PFSK-1 (cell line): ENCODE data around the gene INSL4.

Experiments
- FOXP2 ChIP-seq: optimal IDR thresholded peaks from 2 replicates; pipeline ENCODE3; 2011; ENCODE audit warnings: borderline replicate concordance, control low read depth, inconsistent platforms; ENCODE audit not compliant: insufficient read depth; ENCODE audit errors: extremely low read length, extremely low read depth
- POLR2AphosphoS5 ChIP-seq: IDR thresholded peaks from 2 replicates; pipeline ENCODE4 v1.6.1; 2012; ENCODE audit warnings: low read depth, mild to moderate bottlenecking, control low read depth, low read length, moderate library complexity
- REST ChIP-seq, 2 experiments: IDR thresholded peaks; 2 replicates each; pipeline versions ENCODE4 v1.6.1 to v1.8.0; 2011 to 2012; ENCODE audit warnings: low read depth in 2 of 2, low read length in 2 of 2, control low read depth in 1 of 2, inconsistent platforms in 1 of 2, mild to moderate bottlenecking in 1 of 2, moderate library complexity in 1 of 2; ENCODE audit not compliant: insufficient read depth in 1 of 2
- SIN3A ChIP-seq: IDR thresholded peaks from 2 replicates; pipeline ENCODE4 v1.6.1; 2012; ENCODE audit warnings: mild to moderate bottlenecking, low read length, moderate library complexity, borderline replicate concordance; ENCODE audit not compliant: insufficient read depth
- TAF1 ChIP-seq: IDR thresholded peaks from 2 replicates; pipeline ENCODE4 v1.6.1; 2012; ENCODE audit warnings: low read length, control low read depth, borderline replicate concordance; ENCODE audit not compliant: insufficient read depth

Gene INSL4

GRCh38 chr9:5274770-5275169 lies 43.6 kb downstream of the INSL4 start:
- TF ChIP-seq POLR2AphosphoS5 (no peak), TAF1 (no peak), REST (IDR thresholded peaks at IDR 0.05; ENCODE audit: insufficient read depth in 1 of 2, low read depth in 2 of 2, low read length in 2 of 2) (no peak), SIN3A (no peak), FOXP2 (no peak)

GRCh38 chr9:5278486-5278885 lies 47.3 kb downstream of the INSL4 start:
- TF ChIP-seq POLR2AphosphoS5 (no peak), REST (IDR thresholded peaks at IDR 0.05; ENCODE audit: insufficient read depth in 1 of 2, low read depth in 2 of 2, low read length in 2 of 2) (no peak), TAF1 (no peak), FOXP2 (no peak), SIN3A (no peak)
